GM21390 (cell line): ENCODE results near the gene OTOGL.
"Not testable (repeated sequence)": the region's sequence is repeated elsewhere in the genome, so short reads cannot be mapped to it uniquely, and the experiment has no call there.

Experiments
- ATAC-seq: cut with Tn5 transposase; IDR thresholded peaks from one replicate; pipeline ENCODE4 v1.9.1; 2021; ENCODE audit not compliant: unreplicated experiment

Gene OTOGL

GRCh38 chr12:80186727-80187217, 87.4 kb downstream of the OTOGL start:
- peak; percentile 56 for ATAC-seq

DNA sequence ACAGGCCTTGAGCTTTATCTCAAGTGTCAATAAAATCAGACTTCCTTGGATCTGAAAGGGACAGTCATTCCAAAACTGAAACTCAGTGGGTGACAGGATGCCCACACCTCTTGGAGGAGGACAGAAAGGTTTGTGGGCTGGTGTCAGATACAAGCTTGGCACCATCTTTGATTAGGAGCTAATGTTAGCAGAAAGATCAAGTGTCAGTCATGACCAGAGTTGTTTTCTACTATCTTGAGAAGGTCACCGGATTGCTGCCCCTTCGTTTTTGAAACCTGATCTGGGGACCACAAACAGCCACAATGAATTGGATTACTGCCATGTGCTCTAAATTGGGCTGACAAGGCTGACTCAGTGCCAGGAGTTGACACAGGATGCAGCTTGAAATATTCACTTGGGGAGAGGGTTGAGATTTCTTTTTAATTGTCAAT, 88.3 kb downstream of the OTOGL start:
- peak; percentile 54 for ATAC-seq

- no peak for ATAC-seq
These were observed 89.2 kb downstream of the OTOGL start for GRCh38 chr12:80188576-80188975.

DNA sequence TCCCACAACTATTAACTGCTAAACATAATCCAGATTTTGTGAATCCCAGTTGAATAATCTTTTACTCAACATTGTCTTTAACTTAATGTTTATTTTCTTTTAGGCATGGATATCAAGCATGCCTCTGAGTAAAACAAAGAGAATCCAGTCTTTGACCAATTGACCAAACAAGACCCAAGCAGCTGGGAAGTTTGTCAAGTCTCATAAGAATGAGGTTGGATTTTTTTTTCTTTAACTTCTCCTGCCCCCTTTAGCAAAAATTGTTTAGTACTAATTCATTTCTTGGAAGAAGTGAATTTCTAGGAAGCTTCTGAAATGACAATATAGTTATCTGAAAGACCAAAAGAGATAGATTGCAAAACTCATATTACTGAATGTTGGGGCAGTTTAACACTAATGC, 89.9 kb downstream of the OTOGL start:
- ATAC-seq = no peak

- no peak for ATAC-seq
These were observed 90.7 kb downstream of the OTOGL start for GRCh38 chr12:80190001-80190400.

DNA sequence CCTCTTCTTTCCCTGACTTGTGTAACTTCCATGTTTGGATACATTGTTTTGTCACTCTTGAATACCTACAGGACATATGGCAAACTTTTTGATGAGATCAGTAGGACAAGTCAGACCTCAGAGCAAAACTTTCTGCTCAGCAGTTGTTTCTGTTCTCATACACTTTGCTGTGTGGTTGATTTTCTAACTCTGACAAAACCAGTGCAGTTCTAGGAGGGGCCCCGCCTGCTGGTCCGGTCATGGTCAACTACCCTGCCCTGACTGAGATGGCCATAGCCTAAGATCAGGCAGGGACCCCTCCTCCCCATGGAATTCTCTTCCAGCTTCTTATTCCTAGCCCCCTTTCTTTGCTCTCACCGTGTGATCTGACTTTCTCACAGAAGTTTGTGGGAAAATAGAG, 92.8 kb downstream of the OTOGL start:
- ATAC-seq = no peak

- no peak for ATAC-seq
These were observed 94.5 kb downstream of the OTOGL start for GRCh38 chr12:80193865-80194264.

GRCh38 chr12:80195074-80195726, 95.9 kb downstream of the OTOGL start:
- no peak for ATAC-seq

- ATAC-seq = no peak
These were observed 96.4 kb downstream of the OTOGL start for GRCh38 chr12:80195737-80196136.

DNA sequence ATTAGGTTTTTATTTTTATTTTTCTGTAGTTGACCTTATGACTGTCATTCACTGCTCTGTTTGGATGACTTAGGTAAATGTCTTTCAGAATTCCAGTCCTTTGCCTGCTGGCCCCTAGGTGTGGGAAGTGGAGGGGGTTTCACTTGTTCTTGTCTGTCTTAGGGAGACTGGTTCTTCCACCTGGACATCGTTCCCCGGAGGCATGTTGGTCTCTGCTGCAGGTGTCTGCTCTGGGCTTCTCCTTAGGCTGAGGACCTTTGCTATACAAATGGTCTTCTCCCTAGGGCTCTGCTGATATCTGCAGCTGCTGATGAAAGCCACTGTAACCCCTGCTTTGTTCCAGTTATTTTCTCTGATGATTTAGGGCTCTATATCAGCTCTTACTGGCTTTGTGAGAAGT, 97.1 kb downstream of the OTOGL start:
- ATAC-seq = no peak

GRCh38 chr12:80198782-80199337, 99.5 kb downstream of the OTOGL start:
- no peak for ATAC-seq

DNA sequence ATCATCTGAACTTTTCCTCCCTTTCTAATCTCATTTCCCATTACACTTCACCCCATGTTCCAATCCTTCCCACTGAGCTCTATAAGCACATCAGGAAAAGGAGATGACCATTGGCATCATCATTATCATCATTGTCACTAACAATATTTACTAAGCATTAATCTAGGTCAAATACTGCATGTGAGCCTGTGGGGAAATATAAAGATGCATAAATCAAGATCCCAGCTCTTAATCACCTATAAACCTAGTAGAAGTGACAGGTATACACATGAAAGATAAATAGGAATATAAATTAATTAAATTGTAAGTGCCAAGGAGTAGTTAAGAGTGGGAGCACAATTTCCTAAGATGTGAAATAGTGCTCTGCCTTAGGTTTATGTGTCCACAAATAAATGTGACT, 100.6 kb downstream of the OTOGL start:
- ATAC-seq = no peak

DNA sequence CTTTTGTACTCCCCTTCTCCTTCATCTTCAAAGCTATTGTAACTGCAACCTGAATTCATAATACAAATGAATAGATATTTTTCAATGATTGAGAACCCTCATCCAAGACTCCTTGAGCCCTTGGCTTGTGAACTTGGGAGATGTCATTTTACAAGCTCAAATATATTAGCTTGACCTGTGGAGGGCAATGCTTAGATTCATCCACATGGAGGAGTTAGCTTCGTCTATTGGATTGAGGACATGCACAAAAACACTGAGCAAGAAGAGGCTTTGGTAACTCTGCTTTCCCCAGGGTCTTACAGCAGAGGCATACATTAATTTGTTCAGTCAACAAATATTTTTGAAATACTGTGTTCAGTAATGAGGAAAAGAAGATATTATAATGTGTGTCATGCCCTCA, 101.1 kb downstream of the OTOGL start:
- no peak for ATAC-seq

DNA sequence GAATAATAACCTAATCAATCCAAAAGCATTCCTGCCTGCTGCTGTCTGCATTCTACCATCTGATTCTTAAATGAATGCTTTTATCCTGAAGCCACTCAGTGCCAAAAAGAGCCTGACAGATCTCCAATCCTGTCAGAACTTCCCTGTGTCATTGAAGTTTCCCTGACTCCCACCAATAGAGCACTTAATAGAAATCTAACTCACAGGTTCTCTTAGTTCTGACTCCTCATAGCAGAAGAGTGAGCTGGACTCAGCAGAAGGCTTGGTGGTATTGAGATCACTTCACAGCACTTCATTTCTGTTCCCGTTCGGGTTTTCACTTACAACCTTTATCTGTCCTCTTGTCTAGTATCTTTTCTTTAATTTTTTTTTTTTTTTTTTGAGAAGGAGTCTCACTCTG, 102.6 kb downstream of the OTOGL start:
- no peak for ATAC-seq

DNA sequence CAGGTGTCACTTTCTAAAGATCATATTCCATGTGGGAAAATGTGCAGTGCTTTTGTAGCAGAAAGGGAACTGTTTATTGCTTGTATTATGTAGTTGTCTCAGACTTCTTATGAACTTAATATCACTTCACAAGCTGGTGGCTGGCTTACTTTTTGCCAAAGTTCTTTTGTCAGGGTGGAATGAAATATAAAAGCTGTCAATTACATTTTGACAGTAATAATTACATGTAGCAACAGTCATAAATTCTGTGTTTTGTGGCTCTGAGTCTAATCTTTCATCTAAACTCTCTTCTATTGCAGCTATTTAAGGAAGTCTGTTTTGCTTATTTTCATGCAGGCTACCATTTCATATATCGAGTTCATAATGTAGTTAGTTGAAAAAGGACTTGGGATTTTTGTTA, 106.6 kb downstream of the OTOGL start:
- ATAC-seq = no peak

DNA sequence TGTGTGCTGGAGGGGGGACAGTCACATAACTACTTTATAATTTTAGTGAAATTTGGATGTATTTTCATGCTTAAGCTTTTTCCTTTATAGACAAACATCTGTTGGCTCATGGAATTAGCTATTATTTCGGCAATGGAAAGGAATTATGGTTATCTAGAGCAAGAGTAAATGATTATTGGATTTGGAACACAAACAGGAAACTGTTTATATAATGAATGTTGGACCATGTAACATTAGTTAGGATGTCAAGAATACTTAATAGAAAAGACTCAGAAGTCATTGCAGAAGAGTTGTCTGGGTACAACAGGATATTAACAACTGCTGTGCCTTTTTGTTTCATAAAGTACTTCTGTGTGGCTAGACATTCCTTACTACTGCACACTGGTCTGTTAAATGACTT, 108.7 kb downstream of the OTOGL start:
- ATAC-seq = no peak

DNA sequence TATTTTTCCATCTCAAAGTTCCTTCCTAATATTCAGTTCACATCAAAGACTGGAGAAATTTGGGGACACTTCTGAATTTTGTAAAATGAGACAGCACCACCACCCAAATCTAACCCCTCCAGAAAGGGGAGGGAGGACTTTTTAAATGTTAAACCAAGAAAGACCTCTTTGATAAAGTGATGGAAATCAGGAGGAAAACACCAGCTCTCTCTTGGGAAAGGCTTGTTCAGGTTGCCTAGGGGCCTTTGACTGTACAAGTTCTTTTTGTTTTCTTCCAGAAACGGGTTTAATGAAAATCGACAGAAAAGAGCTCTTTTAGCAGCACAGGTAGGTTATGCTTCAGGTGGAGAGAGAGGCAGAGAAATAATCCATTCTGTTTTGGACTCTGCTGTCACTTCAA, 112.3 kb downstream of the OTOGL start:
- no peak for ATAC-seq

DNA sequence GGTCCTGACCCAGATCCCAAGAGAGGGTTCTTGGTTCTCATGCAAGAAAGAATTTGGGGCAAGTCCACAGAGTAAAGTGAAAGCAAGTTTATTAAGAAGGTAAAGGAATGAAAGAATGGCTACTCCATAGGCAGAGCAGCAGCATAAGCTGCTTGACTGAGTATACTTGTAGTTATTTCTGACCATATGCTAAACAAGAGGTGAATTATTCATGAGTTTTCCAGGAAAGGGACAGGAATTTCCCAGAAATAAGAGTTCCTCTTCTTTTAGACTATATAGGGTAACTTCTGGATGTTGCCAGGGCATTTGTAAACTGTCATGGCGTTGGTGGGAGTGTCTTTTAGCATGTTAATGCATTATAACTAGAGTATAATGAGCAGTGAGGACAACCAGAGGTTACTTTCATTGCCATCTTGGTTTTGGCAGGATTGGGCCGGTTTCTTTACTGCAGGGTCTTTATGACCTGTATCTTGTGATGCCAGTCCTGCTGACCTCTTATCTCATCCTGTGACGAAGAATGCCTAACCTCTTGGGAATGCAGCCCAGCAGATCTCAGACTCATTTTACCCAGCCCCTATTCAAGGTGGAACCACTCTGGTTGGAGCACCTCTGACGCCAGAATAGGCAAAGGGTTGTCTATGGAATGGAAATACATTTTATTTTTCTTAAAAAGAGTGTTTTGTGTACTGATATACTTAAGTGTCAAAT, 113.8 kb downstream of the OTOGL start:
- ATAC-seq = no peak

DNA sequence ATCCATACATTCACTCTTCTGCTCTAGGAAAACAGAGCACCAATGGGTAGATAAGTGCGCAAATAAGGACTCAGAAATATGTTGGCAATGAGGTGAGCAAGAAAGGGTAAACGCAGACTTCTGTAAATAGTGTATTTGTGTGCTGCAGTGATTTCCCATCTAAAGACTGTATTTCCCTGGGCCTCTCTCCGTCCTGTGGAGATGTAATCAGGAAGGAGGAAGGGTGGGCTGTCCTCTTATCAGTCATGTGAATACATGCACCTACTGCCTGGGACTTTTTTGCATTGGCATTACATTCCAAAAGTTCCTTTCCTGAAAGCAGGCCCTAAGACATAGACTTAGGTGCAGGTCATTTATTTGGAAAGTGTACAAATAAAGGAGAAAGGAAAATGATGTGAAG, 114.5 kb downstream of the OTOGL start:
- ATAC-seq = no peak

GRCh38 chr12:80217011-80217535, 117.7 kb downstream of the OTOGL start:
- ATAC-seq = peak; percentile 79

GRCh38 chr12:80218925-80219324, 119.6 kb downstream of the OTOGL start:
- not testable (repeated sequence) for ATAC-seq

GRCh38 chr12:80219345-80219744, 120.0 kb downstream of the OTOGL start:
- no peak for ATAC-seq
